WTC11 (cell line): ENCODE results near the gene FASTK.

Source experiments
- ATF3 ChIP-seq: sonication (generic); formaldehyde crosslinking; conservative IDR thresholded peaks from 2 replicates; pipeline ENCODE4 v1.8.1; 2022; ENCODE audit warnings: mild to moderate bottlenecking, missing genetic modification reagents
- ATF6 ChIP-seq: sonication (generic); formaldehyde crosslinking; IDR thresholded peaks from 2 replicates; pipeline ENCODE4 v1.8.1; 2023; ENCODE audit warnings: mild to moderate bottlenecking, missing genetic modification reagents
- CTCF ChIP-seq: fragments of 200-600 bp; IDR thresholded peaks from 2 replicates; pipeline ENCODE4 v1.8.0; 2022; ENCODE audit warnings: antibody characterized with exemption
- FOXJ3 ChIP-seq: sonication (generic); formaldehyde crosslinking; IDR thresholded peaks from 2 replicates; pipeline ENCODE4 v1.9.0; 2021; ENCODE audit warnings: missing genetic modification reagents, mild to moderate bottlenecking, borderline replicate concordance
- FOXP4 ChIP-seq: sonication (generic); formaldehyde crosslinking; IDR thresholded peaks from 2 replicates; pipeline ENCODE4 v1.8.0; 2022; ENCODE audit warnings: mild to moderate bottlenecking, missing genetic modification reagents
- HMGA2 ChIP-seq: fragments of 250-450 bp; sonication (Bioruptor Pico); IDR thresholded peaks from 2 replicates; pipeline ENCODE4 v1.4.0; 2021; ENCODE audit warnings: mild to moderate bottlenecking, moderate library complexity
- JUN ChIP-seq: sonication (generic); formaldehyde crosslinking; IDR thresholded peaks from 2 replicates; pipeline ENCODE4 v1.8.0; 2023; ENCODE audit warnings: mild to moderate bottlenecking, missing genetic modification reagents
- MAX ChIP-seq: sonication (generic); formaldehyde crosslinking; IDR thresholded peaks from 2 replicates; pipeline ENCODE4 v1.8.0; 2022; ENCODE audit warnings: mild to moderate bottlenecking, missing genetic modification reagents
- NFYB ChIP-seq: sonication (generic); formaldehyde crosslinking; conservative IDR thresholded peaks from 2 replicates; pipeline ENCODE4 v1.8.0; 2022; ENCODE audit warnings: low read depth, missing genetic modification reagents
- ZNF138 ChIP-seq: sonication (generic); formaldehyde crosslinking; conservative IDR thresholded peaks from 2 replicates; pipeline ENCODE4 v1.8.1; 2022; ENCODE audit warnings: mild to moderate bottlenecking, moderate library complexity, missing genetic modification reagents
- ZNF423 ChIP-seq: fragments of 250-450 bp; sonication (Bioruptor Pico); IDR thresholded peaks from 2 replicates; pipeline ENCODE4 v2.1.2; 2022; ENCODE audit warnings: mild to moderate bottlenecking, moderate library complexity

GRCh38 chr7:151053096-151053495, 27.5 kb downstream of the FASTK start:
- TF ChIP-seq CTCF (no peak), ATF3 (CRISPR knock-in tag) (no peak), FOXJ3 (CRISPR knock-in tag) (no peak), ATF6 (CRISPR knock-in tag) (no peak), ZNF138 (CRISPR knock-in tag) (no peak), MAX (CRISPR knock-in tag) (no peak), JUN (CRISPR knock-in tag) (no peak), FOXP4 (no peak), NFYB (no peak), ZNF423 (CRISPR knock-in tag) (no peak), HMGA2 (CRISPR knock-in tag) (no peak)
